Gastroesophageal sphincter (tissue), 3 donors: ENCODE measurements around the gene LELP1.

ENCODE experiments used
- POLR2AphosphoS5 ChIP-seq: sonication (generic); formaldehyde crosslinking; IDR thresholded peaks from one replicate; pipeline ENCODE4 v1.6.1; 2017; ENCODE audit warnings: antibody characterized with exemption
- TF ChIP-seq, protein P1 (sequence below), 4 experiments: fragments of 200-600 bp in 2 of 4; fragments of 450-650 bp in 2 of 4; sonication (generic) in 1 of 4; IDR thresholded peaks; one replicate each; pipeline ENCODE4 v1.5.1; 2017 to 2019; ENCODE audit warnings: antibody characterized with exemption in 4 of 4, mild to moderate bottlenecking in 2 of 4, moderate library complexity in 2 of 4

DNA sequence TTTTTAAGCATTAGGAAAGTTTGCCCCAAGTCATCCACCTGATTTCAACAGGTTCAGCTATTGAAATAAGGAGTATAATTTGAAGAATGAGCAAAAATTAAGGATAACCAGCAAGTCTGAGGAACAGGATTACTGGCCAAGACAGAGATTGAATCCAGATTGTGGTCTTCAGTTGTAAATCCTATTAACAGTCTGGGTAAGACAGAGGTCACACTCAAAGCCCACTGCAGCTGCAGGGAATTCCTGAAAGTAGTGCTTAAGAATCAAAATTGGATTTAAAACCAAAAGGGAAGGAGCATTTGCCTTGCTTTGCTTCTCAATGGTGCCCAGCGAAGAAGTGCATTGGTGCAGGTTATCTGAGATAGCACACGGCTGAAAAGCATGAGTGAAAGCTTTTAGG lies 49.8 kb downstream of the LELP1 start:
- TF ChIP-seq, protein P1, sequence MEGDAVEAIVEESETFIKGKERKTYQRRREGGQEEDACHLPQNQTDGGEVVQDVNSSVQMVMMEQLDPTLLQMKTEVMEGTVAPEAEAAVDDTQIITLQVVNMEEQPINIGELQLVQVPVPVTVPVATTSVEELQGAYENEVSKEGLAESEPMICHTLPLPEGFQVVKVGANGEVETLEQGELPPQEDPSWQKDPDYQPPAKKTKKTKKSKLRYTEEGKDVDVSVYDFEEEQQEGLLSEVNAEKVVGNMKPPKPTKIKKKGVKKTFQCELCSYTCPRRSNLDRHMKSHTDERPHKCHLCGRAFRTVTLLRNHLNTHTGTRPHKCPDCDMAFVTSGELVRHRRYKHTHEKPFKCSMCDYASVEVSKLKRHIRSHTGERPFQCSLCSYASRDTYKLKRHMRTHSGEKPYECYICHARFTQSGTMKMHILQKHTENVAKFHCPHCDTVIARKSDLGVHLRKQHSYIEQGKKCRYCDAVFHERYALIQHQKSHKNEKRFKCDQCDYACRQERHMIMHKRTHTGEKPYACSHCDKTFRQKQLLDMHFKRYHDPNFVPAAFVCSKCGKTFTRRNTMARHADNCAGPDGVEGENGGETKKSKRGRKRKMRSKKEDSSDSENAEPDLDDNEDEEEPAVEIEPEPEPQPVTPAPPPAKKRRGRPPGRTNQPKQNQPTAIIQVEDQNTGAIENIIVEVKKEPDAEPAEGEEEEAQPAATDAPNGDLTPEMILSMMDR (IDR thresholded peaks at IDR 0.05) = no peak
- no peak for TF ChIP-seq POLR2AphosphoS5
